GM12872 (cell line): Measurements from ENCODE around the gene COL8A2.

Experiments used
- CTCF ChIP-seq: IDR thresholded peaks from 3 replicates; pipeline ENCODE4 v1.5.1; 2011; ENCODE audit warnings: low read depth, mild to moderate bottlenecking, low read length, moderate library complexity; ENCODE audit not compliant: insufficient read depth

The COL8A2 gene

GRCh38 chr1:36160949-36161485 lies 36.0 kb upstream of the COL8A2 start:
- peak; percentile 45 for TF ChIP-seq CTCF

GRCh38 chr1:36160388-36160948 lies 35.4 kb upstream of the COL8A2 start:
- no peak for TF ChIP-seq CTCF

GRCh38 chr1:36159614-36160387 lies 34.8 kb upstream of the COL8A2 start:
- TF ChIP-seq CTCF = no peak

- no peak for TF ChIP-seq CTCF
These were observed 33.2 kb upstream of the COL8A2 start for GRCh38 chr1:36157973-36158826.

- TF ChIP-seq CTCF = no peak
These were observed 32.3 kb upstream of the COL8A2 start for GRCh38 chr1:36157115-36157903.

- TF ChIP-seq CTCF = no peak
These were observed 31.5 kb upstream of the COL8A2 start for GRCh38 chr1:36156329-36157114.
